GM19438 (cell line): ENCODE measurements around the gene MEGF11.

ENCODE experiments used
- ATAC-seq: cut with Tn5 transposase; IDR thresholded peaks from one replicate; pipeline ENCODE4 v1.9.1; 2021; ENCODE audit warnings: low read depth; ENCODE audit not compliant: unreplicated experiment

The MEGF11 gene

DNA sequence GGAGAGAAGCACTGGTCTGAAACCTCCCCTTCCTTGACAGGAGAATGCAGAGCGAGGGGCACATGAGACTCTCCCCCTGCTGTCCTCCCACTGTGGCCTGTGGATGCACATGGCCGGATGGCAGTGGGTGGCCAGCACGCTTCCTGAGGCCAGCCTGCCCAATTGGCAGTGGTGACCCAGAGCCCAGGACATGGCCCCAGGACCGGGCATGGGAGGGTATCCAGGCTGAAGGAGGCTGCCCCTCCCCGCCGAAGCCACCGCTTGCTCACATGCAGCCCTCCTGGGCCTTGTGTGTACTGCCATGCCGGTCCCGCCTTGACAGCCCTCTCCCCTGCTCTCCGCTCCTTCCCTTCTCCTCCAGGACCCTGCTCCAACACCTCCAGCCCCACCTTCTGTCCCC, 100.9 kb downstream of the MEGF11 start:
- ATAC-seq = no peak

GRCh38 chr15:66151809-66152208, 101.7 kb downstream of the MEGF11 start:
- ATAC-seq = no peak

- no peak for ATAC-seq
These were observed 103.7 kb downstream of the MEGF11 start for GRCh38 chr15:66149871-66150270.

GRCh38 chr15:66148187-66148586, 105.4 kb downstream of the MEGF11 start:
- no peak for ATAC-seq

GRCh38 chr15:66147440-66147839, 106.1 kb downstream of the MEGF11 start:
- no peak for ATAC-seq

- no peak for ATAC-seq
These were observed 107.8 kb downstream of the MEGF11 start for GRCh38 chr15:66145726-66146182.

- no peak for ATAC-seq
These were observed 108.4 kb downstream of the MEGF11 start for GRCh38 chr15:66144978-66145725.

DNA sequence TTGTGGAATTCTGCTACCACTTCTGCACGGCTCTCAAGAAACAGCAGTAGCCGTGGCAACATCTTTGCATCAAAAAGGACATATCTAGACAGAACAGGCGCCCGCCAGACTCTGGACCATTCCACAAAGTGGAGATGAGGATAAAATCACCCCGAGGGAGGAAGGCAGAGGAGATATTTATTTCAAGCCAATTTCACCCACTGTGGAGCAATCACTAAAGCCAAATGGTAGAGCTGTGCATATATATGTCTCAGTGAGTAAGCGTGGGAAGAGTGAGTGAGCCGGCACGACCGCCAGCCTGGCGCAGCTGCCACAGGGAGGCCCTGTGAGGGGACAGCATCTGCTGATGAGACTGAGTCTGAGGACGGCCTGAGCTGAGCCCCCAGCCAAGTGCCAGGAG, 111.3 kb downstream of the MEGF11 start:
- no peak for ATAC-seq

- ATAC-seq = no peak
These were observed 113.9 kb downstream of the MEGF11 start for GRCh38 chr15:66139591-66140207.

GRCh38 chr15:66138892-66139590, 114.5 kb downstream of the MEGF11 start:
- ATAC-seq = no peak

- ATAC-seq = no peak
These were observed 115.3 kb downstream of the MEGF11 start for GRCh38 chr15:66138096-66138783.

- no peak for ATAC-seq
These were observed 116.6 kb downstream of the MEGF11 start for GRCh38 chr15:66136948-66137347.

- ATAC-seq = no peak
These were observed 117.9 kb downstream of the MEGF11 start for GRCh38 chr15:66135664-66136063.

GRCh38 chr15:66134284-66134683, 119.3 kb downstream of the MEGF11 start:
- ATAC-seq = no peak

DNA sequence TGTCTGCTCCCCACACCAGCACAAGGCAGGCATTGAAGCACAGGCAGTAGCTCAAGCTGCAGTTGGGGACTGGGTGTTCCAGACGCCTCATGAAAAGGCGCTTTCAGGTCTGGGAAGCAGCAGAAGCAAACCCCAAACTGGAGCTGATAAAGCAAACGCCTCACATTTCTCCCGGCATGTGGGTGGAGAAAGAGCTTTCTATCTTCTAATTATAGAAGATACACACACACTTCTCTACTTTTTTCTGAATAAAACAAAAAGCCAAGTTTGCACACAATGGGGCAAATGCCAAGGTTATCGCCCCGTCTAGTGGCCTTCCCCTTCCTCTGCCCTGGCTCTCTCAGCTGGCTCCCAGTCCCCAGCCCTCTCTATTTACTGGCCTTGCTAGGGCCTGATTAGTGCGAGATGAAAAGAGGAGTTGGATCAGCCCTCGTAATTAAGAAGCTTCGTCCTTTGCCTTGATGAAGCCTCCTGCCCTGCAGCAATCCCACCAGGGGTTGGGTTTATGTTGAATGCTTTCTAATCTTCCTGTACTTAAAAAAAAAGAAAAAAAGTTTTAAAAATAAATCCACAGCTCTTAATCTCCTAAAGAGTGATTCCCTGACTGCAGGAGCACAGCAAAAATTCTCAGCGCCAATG, 120.2 kb downstream of the MEGF11 start:
- no peak for ATAC-seq

- ATAC-seq = no peak
These were observed 121.2 kb downstream of the MEGF11 start for GRCh38 chr15:66132251-66132816.

GRCh38 chr15:66131831-66132230, 121.7 kb downstream of the MEGF11 start:
- ATAC-seq = no peak

GRCh38 chr15:66131200-66131599, 122.3 kb downstream of the MEGF11 start:
- ATAC-seq = no peak

- ATAC-seq = no peak
These were observed 123.0 kb downstream of the MEGF11 start for GRCh38 chr15:66130496-66131034.

DNA sequence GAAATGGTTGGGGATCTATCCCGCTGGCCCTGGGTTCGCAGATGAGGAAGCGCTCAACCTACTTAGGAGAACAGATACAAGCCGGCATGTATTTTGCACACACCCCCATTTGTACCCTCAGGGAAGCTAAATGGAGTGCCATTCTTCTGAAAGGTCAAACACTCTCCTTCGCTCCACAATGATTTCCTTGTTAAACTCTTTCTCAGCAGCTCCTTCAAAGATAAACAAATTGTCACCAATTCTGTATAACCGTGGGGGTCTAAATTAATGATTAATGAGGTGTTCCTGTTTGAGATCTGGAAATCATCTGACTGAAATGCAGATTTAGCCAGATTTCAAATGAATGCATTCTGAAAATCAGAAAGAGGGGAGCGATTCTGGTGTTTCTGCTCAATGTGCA, 124.0 kb downstream of the MEGF11 start:
- no peak for ATAC-seq
